GM18867 (cell line): Measurements from ENCODE around the gene VEGFA.
A peak's percentile ranks its signal among the peaks of the same experiment; 100 is the strongest.

Experiments
- ATAC-seq: cut with Tn5 transposase; IDR thresholded peaks from one replicate; pipeline ENCODE4 v1.9.1; 2021; ENCODE audit warnings: mild to moderate bottlenecking, moderate library complexity; ENCODE audit not compliant: unreplicated experiment

Gene VEGFA

DNA sequence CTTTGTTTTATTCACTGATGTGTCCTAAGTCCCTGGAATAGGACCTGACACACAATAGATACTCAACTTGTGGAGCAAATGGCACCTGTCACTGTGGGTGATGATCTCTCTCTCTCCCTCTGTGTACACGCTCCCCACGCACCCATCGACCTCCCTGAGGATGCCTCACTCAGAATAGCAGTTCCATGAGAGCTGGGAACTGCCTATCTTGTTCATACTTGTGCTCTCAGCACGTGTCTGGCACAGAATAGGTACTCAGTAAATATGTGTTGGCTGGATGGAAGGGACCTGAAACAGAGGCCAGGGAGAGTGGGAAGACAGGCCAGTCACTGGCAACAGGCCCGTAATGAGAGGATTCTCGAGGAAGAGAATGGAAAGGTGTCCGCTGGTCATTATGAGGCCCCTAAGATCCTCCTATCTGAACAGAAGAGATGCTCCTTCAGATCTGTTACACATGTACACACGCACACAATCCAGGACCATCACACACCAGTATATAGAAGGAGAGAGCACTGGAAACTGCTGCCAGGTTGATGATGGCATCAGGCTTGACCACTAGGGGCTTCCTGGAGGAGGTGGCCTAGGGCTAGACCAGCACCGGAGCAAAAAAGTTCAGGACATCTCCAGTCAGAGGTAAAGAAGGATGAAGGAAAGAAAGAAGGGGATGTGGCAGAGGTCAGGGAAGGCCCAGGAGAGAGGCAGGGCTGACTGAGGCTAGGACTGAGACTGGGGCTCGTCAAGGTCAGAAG lies 30.9 kb downstream of the VEGFA start:
- ATAC-seq, result no peak

- ATAC-seq, result no peak
These were observed 31.6 kb downstream of the VEGFA start for GRCh38 chr6:43801495-43802181.

DNA sequence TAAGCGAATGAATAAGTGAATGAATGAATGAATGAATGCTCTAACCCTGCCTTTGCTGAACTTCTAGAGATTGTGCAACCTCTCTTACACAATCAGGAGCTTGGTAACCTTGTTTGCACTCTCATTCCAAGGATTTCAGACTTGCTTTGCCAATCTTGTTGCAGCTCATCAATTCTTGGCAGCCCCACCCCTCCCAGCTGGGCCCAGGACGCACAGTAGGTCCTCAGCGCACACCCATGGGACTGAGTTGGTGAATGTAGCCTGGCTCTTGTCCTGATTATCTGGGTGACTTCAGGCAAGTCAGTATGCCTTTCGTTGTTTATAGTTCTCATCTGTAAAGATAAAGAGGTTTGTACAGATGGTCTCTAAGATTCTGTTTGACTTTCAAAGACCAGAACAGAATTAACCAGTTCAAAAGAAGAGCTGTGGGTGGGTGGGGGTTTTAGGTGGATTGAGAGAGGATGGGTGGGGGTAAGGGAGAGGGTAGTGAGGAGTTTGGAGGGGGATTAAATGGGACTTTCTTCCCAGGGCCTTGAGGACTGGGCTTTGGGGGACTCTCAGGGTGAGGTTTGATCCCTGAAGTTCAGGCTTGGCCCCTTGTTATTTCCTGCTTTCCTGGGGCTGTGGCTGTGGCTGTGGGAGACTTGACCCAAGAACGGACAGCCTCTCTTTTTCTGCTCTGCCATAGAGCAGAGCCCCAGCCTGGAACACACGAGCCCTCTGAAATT lies 33.2 kb downstream of the VEGFA start:
- no peak for ATAC-seq

DNA sequence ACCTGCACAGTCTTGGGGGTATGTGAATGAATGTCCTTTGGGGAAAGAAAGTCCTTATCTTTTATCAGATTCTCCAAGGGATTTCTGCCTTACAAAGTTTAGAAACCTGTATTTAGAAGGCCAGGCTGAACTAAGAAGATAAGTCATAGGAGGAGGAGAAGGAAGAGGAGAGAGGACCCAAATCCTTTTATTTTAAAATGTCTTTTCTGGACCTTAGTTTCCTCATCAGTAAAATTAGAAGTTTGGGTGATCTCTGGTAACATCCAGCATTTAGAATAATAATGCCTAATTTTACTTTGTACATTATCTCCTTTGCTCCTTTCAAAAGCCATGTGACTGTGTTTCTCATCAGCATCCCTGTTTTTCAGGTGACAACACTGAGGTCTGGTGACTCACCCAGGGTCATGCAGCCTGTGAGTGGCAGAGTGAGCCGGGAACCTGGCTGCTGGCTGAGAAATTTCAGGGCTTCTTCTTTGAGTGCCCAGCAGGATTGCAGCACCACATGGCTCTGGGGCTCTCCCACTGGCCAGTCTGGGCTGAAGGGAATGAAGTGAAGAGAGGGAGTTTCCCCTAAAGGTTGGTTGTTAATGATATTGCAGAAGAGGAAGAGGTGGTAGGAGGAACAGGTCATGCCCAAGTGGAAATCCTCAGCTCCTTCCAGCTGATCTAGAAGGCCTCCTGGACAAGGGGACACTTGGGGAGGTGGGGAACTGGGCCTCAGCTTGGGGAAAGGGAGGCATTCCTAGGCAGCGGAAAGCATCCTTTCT lies 34.0 kb downstream of the VEGFA start:
- ATAC-seq, result no peak

DNA sequence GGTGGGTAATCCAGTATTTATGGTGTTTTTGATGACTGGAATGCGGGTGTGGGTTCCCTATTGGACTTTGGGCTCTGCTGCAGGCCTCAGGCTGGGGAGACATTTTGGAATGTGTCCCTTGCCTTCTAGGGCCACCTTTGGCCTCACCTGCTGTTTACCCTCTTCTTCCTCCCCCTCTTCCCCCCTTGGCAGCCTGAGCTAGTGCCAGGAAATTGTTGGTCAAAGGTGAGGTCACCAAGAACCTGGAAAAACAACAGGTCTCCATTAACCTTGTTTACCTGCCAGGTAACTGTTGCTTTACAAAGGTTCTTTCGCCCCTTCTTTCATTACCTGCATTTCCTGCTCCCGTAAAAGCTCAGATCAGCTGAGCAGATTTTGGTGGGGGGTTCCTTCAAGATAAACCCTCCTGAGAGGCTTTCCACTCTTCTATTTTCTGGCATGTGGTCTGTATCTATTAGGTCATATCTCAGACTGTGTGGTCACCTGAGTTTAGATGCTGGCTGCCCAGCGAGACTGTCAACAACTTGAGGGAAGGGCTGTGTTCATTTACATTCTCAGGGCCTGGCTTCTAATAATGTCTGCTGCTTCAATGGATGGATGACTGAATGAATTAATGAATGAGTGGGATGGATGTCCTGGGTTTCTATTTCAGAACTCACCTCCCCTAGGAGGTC lies 34.7 kb downstream of the VEGFA start:
- no peak for ATAC-seq

GRCh38 chr6:43805699-43806042 lies 35.7 kb downstream of the VEGFA start:
- ATAC-seq, result no peak

GRCh38 chr6:43806043-43806757 lies 36.2 kb downstream of the VEGFA start:
- no peak for ATAC-seq

DNA sequence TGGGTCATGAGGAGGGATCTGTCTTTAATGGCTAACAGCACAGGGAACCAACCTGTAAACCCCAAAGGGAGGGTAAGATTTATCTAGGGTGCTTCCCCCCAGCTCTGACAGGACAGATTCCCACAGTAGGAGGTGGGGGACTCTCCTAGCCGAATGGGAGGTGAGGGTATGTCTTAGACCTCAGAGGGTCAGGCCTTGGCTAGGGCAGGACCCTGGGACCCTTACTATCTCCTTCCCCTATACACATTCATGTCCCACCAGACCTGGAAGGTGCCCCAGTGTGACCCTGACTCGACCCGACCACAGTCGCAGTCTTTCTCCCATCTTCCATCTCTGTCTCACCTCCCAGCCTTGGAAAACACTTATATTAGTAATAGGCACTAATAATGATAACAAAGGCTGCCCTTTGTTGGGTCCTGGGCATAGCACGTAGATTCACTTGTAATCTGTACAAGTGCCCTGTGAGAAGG lies 36.8 kb downstream of the VEGFA start:
- no peak for ATAC-seq

DNA sequence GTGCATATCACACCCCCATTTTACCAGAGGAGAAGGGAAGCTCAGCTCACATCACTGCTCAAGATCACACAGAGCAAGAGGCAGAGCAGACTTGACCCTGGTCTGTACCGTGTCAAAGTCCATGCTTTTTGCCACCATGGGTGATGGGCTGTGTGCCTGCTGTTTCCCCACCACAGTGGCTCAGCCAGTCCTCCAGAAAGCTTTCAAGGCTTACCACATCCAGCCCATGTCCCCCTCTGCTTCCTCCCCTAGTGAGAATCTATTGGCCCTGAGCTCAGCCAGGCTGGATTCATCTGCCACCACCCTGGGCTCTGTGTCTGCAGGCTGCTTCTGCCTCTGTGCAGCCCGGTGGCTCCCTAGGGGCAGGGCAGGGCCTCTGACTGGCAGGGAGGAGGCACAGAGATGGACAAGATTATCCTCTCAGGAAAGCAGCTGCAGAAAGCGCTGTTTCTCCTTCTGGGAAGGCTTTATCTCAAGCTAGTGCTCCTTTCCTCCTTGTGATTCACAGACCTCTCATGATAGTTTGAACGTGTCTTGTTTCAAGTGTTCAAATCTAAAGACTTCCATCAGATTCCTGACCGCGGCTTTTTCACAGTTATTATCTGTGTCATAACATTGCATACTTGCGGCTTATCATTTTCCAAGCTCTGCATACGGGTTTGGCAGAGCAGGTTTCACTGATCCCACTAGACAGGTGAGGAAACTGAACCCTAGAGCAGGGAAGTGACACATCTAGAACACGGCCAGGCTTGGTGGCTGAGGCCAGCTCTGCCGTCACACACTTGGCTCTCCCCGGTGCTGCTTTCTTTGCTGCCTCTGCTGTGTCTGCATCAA lies 37.4 kb downstream of the VEGFA start:
- no peak for ATAC-seq

- no peak for ATAC-seq
These were observed 38.4 kb downstream of the VEGFA start for GRCh38 chr6:43808412-43808811.

- ATAC-seq, result no peak
These were observed 39.6 kb downstream of the VEGFA start for GRCh38 chr6:43809417-43810305.

GRCh38 chr6:43810965-43811732 lies 41.1 kb downstream of the VEGFA start:
- ATAC-seq, result no peak

DNA sequence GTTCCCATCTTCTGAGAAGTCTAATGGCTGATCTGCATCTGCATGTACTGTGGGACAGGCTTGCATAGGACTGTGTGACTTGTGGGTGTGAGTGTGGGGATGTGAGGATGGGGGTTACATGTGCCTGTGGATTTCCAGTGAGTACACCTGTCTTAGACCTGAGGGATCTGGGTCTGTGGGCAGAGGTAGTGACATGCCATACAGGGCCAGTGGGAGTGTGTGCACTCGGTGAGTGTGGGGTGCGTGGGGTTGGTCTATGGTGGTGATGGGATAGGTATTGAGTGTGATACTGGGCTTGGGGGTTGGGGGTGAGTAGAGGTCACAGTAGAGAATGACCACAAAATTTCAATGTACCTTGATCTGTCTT lies 41.7 kb downstream of the VEGFA start:
- ATAC-seq, result no peak

GRCh38 chr6:43812850-43813578 lies 43.0 kb downstream of the VEGFA start:
- ATAC-seq, result peak; percentile 43

DNA sequence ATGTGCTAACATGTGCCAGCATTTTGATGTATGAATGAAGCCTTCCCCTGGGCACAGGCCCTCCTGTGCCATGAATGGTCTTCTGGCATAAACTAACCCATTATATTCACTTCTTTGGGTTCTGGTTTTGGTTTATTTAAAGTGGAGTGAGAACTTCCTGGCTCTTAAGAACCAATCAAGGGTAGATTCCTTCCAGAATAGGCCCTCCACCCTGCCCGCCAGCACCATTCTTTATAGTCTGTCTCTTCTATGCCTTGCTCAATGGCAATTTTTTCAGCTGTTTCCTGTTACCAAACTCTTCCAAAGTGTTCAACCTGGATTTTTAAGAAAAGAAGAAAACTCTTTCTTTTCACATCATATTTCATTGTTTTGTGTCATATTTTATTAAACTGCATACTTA lies 44.1 kb downstream of the VEGFA start:
- ATAC-seq, result no peak

GRCh38 chr6:43814865-43815264 lies 44.9 kb downstream of the VEGFA start:
- ATAC-seq, result no peak

DNA sequence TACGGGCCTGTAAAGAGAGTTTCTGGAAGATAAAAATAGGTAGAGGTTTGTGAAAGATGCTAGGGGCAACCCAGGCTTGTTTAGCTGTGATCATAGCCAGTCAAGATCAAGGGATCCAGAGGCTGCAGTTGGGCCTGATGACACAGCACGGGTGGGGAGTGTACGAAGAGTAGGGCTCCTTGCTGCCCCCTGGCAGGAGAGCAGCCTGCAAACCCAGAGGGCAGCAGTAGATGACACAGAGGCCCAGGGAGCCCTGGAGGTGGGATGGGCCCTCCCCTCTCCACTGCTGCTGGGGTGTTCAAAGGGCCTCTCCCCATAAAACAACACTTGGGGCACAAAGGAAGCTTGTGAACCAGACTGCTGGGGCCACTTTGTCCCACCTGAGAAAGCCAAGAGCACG lies 47.2 kb downstream of the VEGFA start:
- no peak for ATAC-seq
